ENCODE results near the gene CRB2.

GRCh38 chr9:123368023-123368422 is 12.0 kb downstream of the CRB2 start:
- TF ChIP-seq, protein P1, sequence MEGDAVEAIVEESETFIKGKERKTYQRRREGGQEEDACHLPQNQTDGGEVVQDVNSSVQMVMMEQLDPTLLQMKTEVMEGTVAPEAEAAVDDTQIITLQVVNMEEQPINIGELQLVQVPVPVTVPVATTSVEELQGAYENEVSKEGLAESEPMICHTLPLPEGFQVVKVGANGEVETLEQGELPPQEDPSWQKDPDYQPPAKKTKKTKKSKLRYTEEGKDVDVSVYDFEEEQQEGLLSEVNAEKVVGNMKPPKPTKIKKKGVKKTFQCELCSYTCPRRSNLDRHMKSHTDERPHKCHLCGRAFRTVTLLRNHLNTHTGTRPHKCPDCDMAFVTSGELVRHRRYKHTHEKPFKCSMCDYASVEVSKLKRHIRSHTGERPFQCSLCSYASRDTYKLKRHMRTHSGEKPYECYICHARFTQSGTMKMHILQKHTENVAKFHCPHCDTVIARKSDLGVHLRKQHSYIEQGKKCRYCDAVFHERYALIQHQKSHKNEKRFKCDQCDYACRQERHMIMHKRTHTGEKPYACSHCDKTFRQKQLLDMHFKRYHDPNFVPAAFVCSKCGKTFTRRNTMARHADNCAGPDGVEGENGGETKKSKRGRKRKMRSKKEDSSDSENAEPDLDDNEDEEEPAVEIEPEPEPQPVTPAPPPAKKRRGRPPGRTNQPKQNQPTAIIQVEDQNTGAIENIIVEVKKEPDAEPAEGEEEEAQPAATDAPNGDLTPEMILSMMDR (IDR thresholded peaks at IDR 0.05), result no peak
- no peak for TF ChIP-seq ZFX (IDR thresholded peaks at IDR 0.05; ENCODE audit: borderline replicate concordance)
